H1 (cell line): Measurements from ENCODE around the gene NR2E1.
A peak's percentile ranks its signal among the peaks of the same experiment; 100 is the strongest.

Experiments used
- ASH2L ChIP-seq: fragments of 200-600, 300-600 bp; sonication (generic); IDR thresholded peaks from one replicate; pipeline ENCODE4 v1.7.1; 2017; ENCODE audit warnings: low read length
- CHD2 ChIP-seq: IDR thresholded peaks from 2 replicates; pipeline ENCODE4 v1.6.1; 2012; ENCODE audit warnings: low read length, improper control_type of control experiment
- CREB1 ChIP-seq: IDR thresholded peaks from 2 replicates; pipeline ENCODE4 v1.6.1; 2012; ENCODE audit warnings: inconsistent platforms
- EGR1 ChIP-seq: IDR thresholded peaks from 2 replicates; pipeline ENCODE4 v1.6.1; 2011; ENCODE audit warnings: low read depth, low read length, borderline replicate concordance
- HDAC2 ChIP-seq, 2 experiments: fragments of 300-600 bp in 1 of 2; sonication (generic) in 1 of 2; IDR thresholded peaks; 2 replicates each; pipeline ENCODE4 v1.6.1; 2011 to 2012; ENCODE audit warnings: low read depth in 2 of 2, low read length in 2 of 2, mild to moderate bottlenecking in 2 of 2, moderate library complexity in 2 of 2, borderline replicate concordance in 1 of 2, inconsistent platforms in 1 of 2
- KDM1A ChIP-seq: fragments of 200-600, 300-600 bp; sonication (generic); IDR thresholded peaks from 2 replicates; pipeline ENCODE4 v1.7.1; 2016; ENCODE audit warnings: mild to moderate bottlenecking, low read length, borderline replicate concordance
- NRF1 ChIP-seq: IDR thresholded peaks from 2 replicates; pipeline ENCODE4 v1.6.1; 2011; ENCODE audit warnings: mild to moderate bottlenecking, low read depth, low read length, improper control_type of control experiment
- POLR2A ChIP-seq, 2 experiments: IDR thresholded peaks; 1 replicate in 1 of 2; 2 replicates in 1 of 2; pipeline ENCODE4 v1.6.1; 2011; ENCODE audit warnings: low read depth in 2 of 2, low read length in 2 of 2, mild to moderate bottlenecking in 2 of 2; ENCODE audit errors: control extremely low read depth in 1 of 2
- RAD21 ChIP-seq, 2 experiments: IDR thresholded peaks in 1 of 2; conservative IDR thresholded peaks in 1 of 2; 2 replicates each; pipeline ENCODE4 v1.6.1; 2011; ENCODE audit warnings: low read depth in 2 of 2, low read length in 2 of 2, improper control_type of control experiment in 1 of 2, inconsistent platforms in 1 of 2, mild to moderate bottlenecking in 1 of 2, moderate library complexity in 1 of 2
- RXRA ChIP-seq: IDR thresholded peaks from 2 replicates; pipeline ENCODE4 v1.6.1; 2011; ENCODE audit warnings: low read depth, mild to moderate bottlenecking, low read length, moderate library complexity; ENCODE audit not compliant: insufficient read depth
- TF ChIP-seq, protein P1 (sequence below), 3 experiments: IDR thresholded peaks; 1 replicate in 2 of 3; 2 replicates in 1 of 3; pipeline versions ENCODE4 v1.5.1 to v1.6.1; 2011; ENCODE audit warnings: low read length in 3 of 3, mild to moderate bottlenecking in 3 of 3, inconsistent platforms in 2 of 3, low read depth in 1 of 3, moderate library complexity in 1 of 3; ENCODE audit not compliant: insufficient read depth in 1 of 3; ENCODE audit errors: control extremely low read depth in 1 of 3
- TF ChIP-seq, protein P2 (sequence below): IDR thresholded peaks from 2 replicates; pipeline ENCODE4 v1.6.1; 2012; ENCODE audit warnings: low read length, inconsistent platforms

DNA sequence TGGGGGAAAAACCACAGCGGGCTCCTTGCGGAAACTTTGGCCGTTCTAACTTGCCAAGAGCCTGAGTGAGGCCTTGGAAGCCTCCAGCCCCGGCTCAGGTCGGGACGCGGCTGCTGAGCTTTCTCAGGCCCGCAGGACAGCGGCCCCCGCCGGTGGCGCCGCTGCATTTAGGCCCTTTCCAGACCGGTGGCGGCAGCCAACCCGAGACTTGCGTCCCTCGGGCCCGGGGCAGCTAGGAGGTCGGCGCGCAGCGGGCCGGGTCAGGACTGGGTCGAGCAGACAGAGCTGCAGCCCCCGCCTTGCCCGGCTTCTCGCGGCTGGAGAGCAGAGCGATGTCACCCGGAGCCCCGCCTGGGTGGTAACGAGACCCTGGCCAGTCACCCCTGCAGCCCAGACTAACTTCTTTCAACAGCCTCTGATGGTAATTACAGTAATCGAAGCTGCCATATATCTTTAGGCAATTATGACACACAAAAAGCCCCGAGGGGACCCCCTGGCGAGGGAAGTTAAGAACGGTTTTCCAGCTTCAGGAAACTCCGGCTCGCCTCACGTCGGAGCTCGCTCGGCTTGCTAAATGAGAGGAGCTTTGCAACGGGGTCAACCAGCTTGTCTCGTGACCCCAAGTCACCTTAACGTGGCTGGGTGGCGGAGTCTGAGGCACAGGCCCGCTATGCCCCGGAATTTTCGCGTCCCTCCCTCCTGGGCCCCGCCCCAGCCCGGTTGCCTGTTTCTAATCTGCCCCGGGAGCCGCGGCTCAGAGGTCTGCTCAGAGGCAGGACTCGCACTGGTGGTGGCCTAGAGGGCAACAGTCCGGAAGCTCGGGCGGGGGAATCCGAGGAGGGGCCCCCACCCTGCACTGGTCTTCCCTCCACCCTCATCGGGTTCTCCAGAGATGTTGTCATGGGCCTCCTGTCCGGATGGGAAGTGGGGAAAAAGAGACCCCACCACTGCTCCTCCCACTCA lies 3.0 kb downstream of the NR2E1 start:
- no peak for TF ChIP-seq POLR2A (IDR thresholded peaks at IDR 0.05; ENCODE audit: control extremely low read depth in 1 of 2, low read depth in 2 of 2, low read length in 2 of 2)
- no peak for TF ChIP-seq KDM1A
- TF ChIP-seq RXRA = no peak
- TF ChIP-seq NRF1 = no peak
- no peak for TF ChIP-seq CHD2
- TF ChIP-seq HDAC2 (IDR thresholded peaks at IDR 0.05; ENCODE audit: borderline replicate concordance in 1 of 2, low read depth in 2 of 2, low read length in 2 of 2) = no peak
- no peak for TF ChIP-seq CREB1
- peak in 1 of 2 experiments; percentile 22; a peak in 1 of 4 replicates for TF ChIP-seq RAD21 (IDR thresholded peaks at IDR 0.05 in 1 of 2, conservative IDR thresholded peaks at IDR 0.05 in 1 of 2; ENCODE audit: low read depth in 2 of 2, low read length in 2 of 2)
- TF ChIP-seq, protein P1, sequence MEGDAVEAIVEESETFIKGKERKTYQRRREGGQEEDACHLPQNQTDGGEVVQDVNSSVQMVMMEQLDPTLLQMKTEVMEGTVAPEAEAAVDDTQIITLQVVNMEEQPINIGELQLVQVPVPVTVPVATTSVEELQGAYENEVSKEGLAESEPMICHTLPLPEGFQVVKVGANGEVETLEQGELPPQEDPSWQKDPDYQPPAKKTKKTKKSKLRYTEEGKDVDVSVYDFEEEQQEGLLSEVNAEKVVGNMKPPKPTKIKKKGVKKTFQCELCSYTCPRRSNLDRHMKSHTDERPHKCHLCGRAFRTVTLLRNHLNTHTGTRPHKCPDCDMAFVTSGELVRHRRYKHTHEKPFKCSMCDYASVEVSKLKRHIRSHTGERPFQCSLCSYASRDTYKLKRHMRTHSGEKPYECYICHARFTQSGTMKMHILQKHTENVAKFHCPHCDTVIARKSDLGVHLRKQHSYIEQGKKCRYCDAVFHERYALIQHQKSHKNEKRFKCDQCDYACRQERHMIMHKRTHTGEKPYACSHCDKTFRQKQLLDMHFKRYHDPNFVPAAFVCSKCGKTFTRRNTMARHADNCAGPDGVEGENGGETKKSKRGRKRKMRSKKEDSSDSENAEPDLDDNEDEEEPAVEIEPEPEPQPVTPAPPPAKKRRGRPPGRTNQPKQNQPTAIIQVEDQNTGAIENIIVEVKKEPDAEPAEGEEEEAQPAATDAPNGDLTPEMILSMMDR (IDR thresholded peaks at IDR 0.05; ENCODE audit: control extremely low read depth in 1 of 3, insufficient read depth in 1 of 3, low read depth in 1 of 3, low read length in 3 of 3) = peak in 2 of 3 experiments; percentile 23 to 34; a peak in 3 of 4 replicates
- TF ChIP-seq ASH2L = no peak
- no peak for TF ChIP-seq EGR1
- TF ChIP-seq, protein P2, sequence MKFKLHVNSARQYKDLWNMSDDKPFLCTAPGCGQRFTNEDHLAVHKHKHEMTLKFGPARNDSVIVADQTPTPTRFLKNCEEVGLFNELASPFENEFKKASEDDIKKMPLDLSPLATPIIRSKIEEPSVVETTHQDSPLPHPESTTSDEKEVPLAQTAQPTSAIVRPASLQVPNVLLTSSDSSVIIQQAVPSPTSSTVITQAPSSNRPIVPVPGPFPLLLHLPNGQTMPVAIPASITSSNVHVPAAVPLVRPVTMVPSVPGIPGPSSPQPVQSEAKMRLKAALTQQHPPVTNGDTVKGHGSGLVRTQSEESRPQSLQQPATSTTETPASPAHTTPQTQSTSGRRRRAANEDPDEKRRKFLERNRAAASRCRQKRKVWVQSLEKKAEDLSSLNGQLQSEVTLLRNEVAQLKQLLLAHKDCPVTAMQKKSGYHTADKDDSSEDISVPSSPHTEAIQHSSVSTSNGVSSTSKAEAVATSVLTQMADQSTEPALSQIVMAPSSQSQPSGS = no peak
